ENCODE measurements around the gene WIPF2.

DNA sequence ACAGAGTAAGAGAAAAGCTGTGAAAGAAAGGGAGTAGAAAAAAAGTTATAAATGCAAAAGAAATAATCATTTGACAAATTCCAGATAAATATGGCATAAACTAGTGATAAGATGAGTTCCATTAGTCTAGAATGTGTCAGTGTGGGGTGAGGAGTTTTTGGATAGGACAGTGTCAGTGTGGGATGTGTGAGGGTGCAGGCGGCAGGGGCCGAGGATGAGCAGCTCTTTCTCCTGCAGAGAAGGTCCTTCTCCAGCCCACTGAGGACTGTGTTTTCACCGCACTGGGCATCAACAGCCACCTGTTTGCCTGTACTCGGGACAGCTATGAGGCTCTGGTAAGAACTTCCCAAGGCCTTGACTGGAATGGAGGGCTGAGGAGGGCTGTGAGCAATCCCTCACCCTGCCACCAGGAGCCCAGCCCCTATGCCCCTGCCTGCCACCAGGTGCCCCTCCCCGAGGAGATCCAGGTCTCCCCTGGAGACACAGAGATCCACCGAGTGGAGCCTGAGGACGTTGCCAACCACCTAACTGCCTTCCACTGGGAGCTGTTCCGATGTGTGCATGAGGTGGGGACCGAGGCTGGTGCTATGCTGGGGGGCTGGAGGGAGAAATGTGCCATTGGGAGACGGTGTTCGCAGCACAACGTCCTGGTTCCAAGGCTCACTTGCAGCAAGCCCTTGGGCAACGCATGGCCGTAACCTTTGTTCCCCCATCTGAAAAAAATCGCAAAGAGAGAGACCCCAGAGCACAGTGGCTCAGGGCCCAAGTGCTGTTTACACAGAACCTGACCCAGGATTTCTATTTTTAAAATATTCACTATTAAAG, 28.7 kb upstream of the WIPF2 start:
- TF ChIP-seq, protein P1, sequence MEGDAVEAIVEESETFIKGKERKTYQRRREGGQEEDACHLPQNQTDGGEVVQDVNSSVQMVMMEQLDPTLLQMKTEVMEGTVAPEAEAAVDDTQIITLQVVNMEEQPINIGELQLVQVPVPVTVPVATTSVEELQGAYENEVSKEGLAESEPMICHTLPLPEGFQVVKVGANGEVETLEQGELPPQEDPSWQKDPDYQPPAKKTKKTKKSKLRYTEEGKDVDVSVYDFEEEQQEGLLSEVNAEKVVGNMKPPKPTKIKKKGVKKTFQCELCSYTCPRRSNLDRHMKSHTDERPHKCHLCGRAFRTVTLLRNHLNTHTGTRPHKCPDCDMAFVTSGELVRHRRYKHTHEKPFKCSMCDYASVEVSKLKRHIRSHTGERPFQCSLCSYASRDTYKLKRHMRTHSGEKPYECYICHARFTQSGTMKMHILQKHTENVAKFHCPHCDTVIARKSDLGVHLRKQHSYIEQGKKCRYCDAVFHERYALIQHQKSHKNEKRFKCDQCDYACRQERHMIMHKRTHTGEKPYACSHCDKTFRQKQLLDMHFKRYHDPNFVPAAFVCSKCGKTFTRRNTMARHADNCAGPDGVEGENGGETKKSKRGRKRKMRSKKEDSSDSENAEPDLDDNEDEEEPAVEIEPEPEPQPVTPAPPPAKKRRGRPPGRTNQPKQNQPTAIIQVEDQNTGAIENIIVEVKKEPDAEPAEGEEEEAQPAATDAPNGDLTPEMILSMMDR (IDR thresholded peaks at IDR 0.05): peak in 1 of 4 experiments; percentile 24
- no peak for TF ChIP-seq POLR2A (IDR thresholded peaks at IDR 0.05)
